Activated T-cell treated with anti-CD3 and anti-CD28 coated beads, Interleukin-2, amount 50 U/mL, for 72 hours (primary cell): ENCODE measurements around the gene FLCN. TPM values are rescaled to one million over a fixed set of nuclear protein-coding genes. Genes with fewer than 3 reads are reported as not detected.
A peak's percentile ranks its signal among the peaks of the same experiment; 100 is the strongest.
"Not testable (repeated sequence)": the region's sequence is repeated elsewhere in the genome, so short reads cannot be mapped to it uniquely, and the experiment has no call there.

Source experiments
- ATAC-seq, 2 donors: fragments of 150-1000 bp; cut with Tn5 transposase; replicated peaks in 1 of 2; 2 replicates each; pipeline ENCODE4 v1.10.0; 2021; ENCODE audit warnings: moderate library complexity in 2 of 2, mild to moderate bottlenecking in 1 of 2
- DNase-seq, 2 donors: peaks; one replicate each; pipeline ENCODE4 v3.0.0; 2021 to 2022; ENCODE audit warnings: mixed read lengths in 1 of 2
- H3K27ac Mint-ChIP-seq: one replicate; pipeline ENCODE4 v1.8.0; 2022; ENCODE audit warnings: mild to moderate bottlenecking, moderate library complexity, mixed read lengths
- H3K27me3 Mint-ChIP-seq: one replicate; pipeline ENCODE4 v1.8.0; 2022; ENCODE audit warnings: low read depth, mixed read lengths
- H3K36me3 Mint-ChIP-seq, 2 donors: one replicate each; pipeline ENCODE4 v1.8.0; 2022; ENCODE audit warnings: mixed read lengths in 2 of 2, mild to moderate bottlenecking in 1 of 2; ENCODE audit not compliant: insufficient read depth in 2 of 2
- H3K4me1 Mint-ChIP-seq: one replicate; pipeline ENCODE4 v1.8.0; 2022; ENCODE audit warnings: low read depth, mixed read lengths
- H3K4me3 Mint-ChIP-seq, 2 donors: one replicate each; pipeline ENCODE4 v1.8.0; 2022; ENCODE audit warnings: mild to moderate bottlenecking in 2 of 2, mixed read lengths in 2 of 2, moderate library complexity in 2 of 2
- H3K9me3 Mint-ChIP-seq, 2 donors: one replicate each; pipeline ENCODE4 v1.8.0; 2022; ENCODE audit warnings: mixed read lengths in 2 of 2
- total RNA-seq, 2 donors: library from RNA; stranded (reverse); gene quantifications; one replicate each; pipeline ENCODE4 v1.2.3, GENCODE V29; 2022

Gene FLCN
- total RNA-seq, 2 donors from 2014 or later, result 27.3 to 29.2 TPM

- H3K36me3 Mint-ChIP-seq, result peaks cover 9 to 44% of the 10 kb centered on the region in 2 donors
- not testable (repeated sequence) for ATAC-seq, DNase-seq, H3K4me3 Mint-ChIP-seq, H3K4me1 Mint-ChIP-seq, H3K27ac Mint-ChIP-seq, H3K9me3 Mint-ChIP-seq, H3K27me3 Mint-ChIP-seq
Observed at GRCh38 chr17:17255689-17256088, 18.7 kb upstream of the FLCN start.

- no peak for DNase-seq
- Mint-ChIP-seq H3K9me3 (no peaks in the 10 kb centered on the region), H3K4me1 (no peaks in the 10 kb centered on the region), H3K27ac (no peak overlapping the region), H3K36me3 (peaks cover 7 to 35% of the 10 kb centered on the region in 2 donors), H3K27me3 (no peaks in the 10 kb centered on the region), H3K4me3 (no peak overlapping the region)
- no peak for ATAC-seq
Observed at GRCh38 chr17:17254036-17254435, 17.1 kb upstream of the FLCN start.

GRCh38 chr17:17253406-17253805, 16.4 kb upstream of the FLCN start:
- Mint-ChIP-seq H3K4me3 (no peak overlapping the region), H3K27ac (no peak overlapping the region), H3K9me3 (no peaks in the 10 kb centered on the region), H3K27me3 (no peaks in the 10 kb centered on the region), H3K4me1 (no peaks in the 10 kb centered on the region), H3K36me3 (peaks cover 5 to 34% of the 10 kb centered on the region in 2 donors)
- ATAC-seq (no peak), DNase-seq (no peak)

- Mint-ChIP-seq H3K4me1 (no peaks in the 10 kb centered on the region), H3K36me3 (peaks cover 5 to 31% of the 10 kb centered on the region in 2 donors), H3K4me3 (no peak overlapping the region), H3K27me3 (no peaks in the 10 kb centered on the region), H3K9me3 (no peaks in the 10 kb centered on the region), H3K27ac (no peak overlapping the region)
- ATAC-seq (no peak), DNase-seq (no peak)
Observed at GRCh38 chr17:17252149-17252661, 15.2 kb upstream of the FLCN start.

GRCh38 chr17:17246879-17247278, 9.9 kb upstream of the FLCN start:
- H3K36me3 Mint-ChIP-seq, result peaks cover 0 to 23% of the 10 kb centered on the region in 2 donors
- H3K4me1 Mint-ChIP-seq, result no peaks in the 10 kb centered on the region
- no peaks in the 10 kb centered on the region for H3K9me3 Mint-ChIP-seq
- DNase-seq (no peak), ATAC-seq (no peak)
- no peak overlapping the region for H3K4me3 Mint-ChIP-seq
- H3K27me3 Mint-ChIP-seq, result no peaks in the 10 kb centered on the region
- H3K27ac Mint-ChIP-seq, result no peak overlapping the region

GRCh38 chr17:17243163-17243562, 6.2 kb upstream of the FLCN start:
- peaks cover 0 to 12% of the 10 kb centered on the region in 2 donors for H3K36me3 Mint-ChIP-seq
- H3K27ac Mint-ChIP-seq, result no peak overlapping the region
- H3K9me3 Mint-ChIP-seq, result no peaks in the 10 kb centered on the region
- peaks cover 28% of the 10 kb centered on the region for H3K4me1 Mint-ChIP-seq
- ATAC-seq (no peak), DNase-seq (no peak)
- no peaks in the 10 kb centered on the region for H3K27me3 Mint-ChIP-seq
- no peak overlapping the region for H3K4me3 Mint-ChIP-seq

GRCh38 chr17:17242246-17242645, 5.3 kb upstream of the FLCN start:
- H3K27me3 Mint-ChIP-seq, result no peaks in the 10 kb centered on the region
- no peak for ATAC-seq
- H3K9me3 Mint-ChIP-seq, result no peaks in the 10 kb centered on the region
- peaks cover 1 to 11% of the 10 kb centered on the region in 2 donors for H3K36me3 Mint-ChIP-seq
- H3K27ac Mint-ChIP-seq, result no peak overlapping the region
- H3K4me1 Mint-ChIP-seq, result peaks cover 35% of the 10 kb centered on the region
- DNase-seq, result no peak
- H3K4me3 Mint-ChIP-seq, result no peak overlapping the region

GRCh38 chr17:17241656-17242055, 4.7 kb upstream of the FLCN start:
- H3K27me3 Mint-ChIP-seq, result no peaks in the 10 kb centered on the region
- no peaks in the 10 kb centered on the region for H3K9me3 Mint-ChIP-seq
- H3K36me3 Mint-ChIP-seq, result peaks cover 1 to 6% of the 10 kb centered on the region in 2 donors
- ATAC-seq (no peak), DNase-seq (no peak)
- H3K4me1 Mint-ChIP-seq, result peaks cover 35% of the 10 kb centered on the region
- no peak overlapping the region for H3K27ac Mint-ChIP-seq
- H3K4me3 Mint-ChIP-seq, result no peak overlapping the region

GRCh38 chr17:17239832-17240231, 2.9 kb upstream of the FLCN start:
- Mint-ChIP-seq H3K4me1 (peaks cover 53% of the 10 kb centered on the region), H3K36me3 (peaks cover 0 to 5% of the 10 kb centered on the region in 2 donors), H3K27ac (peak overlapping the region; percentile 83), H3K4me3 (peak overlapping the region in 1 of 2 donors; percentile 23), H3K9me3 (no peaks in the 10 kb centered on the region), H3K27me3 (no peaks in the 10 kb centered on the region)
- no peak for ATAC-seq
- no peak for DNase-seq

GRCh38 chr17:17236295-17237025, 508 bp downstream of the FLCN start:
- peak; percentile 1 to 2 for ATAC-seq
- Mint-ChIP-seq H3K36me3 (peaks cover 0 to 5% of the 10 kb centered on the region in 2 donors), H3K4me3 (peak overlapping the region; percentile 96 to 99), H3K27ac (peak overlapping the region; percentile 99), H3K4me1 (peaks cover 56% of the 10 kb centered on the region), H3K27me3 (no peaks in the 10 kb centered on the region), H3K9me3 (no peaks in the 10 kb centered on the region)
- peak in 1 of 2 donors; percentile 7 for DNase-seq

GRCh38 chr17:17235212-17236174, 1.5 kb downstream of the FLCN start:
- DNase-seq (no peak), ATAC-seq (no peak)
- Mint-ChIP-seq H3K4me3 (peak overlapping the region; percentile 96 to 99), H3K27ac (peak overlapping the region; percentile 99), H3K27me3 (no peaks in the 10 kb centered on the region), H3K9me3 (no peaks in the 10 kb centered on the region), H3K4me1 (peaks cover 51% of the 10 kb centered on the region), H3K36me3 (peaks cover 0 to 5% of the 10 kb centered on the region in 2 donors)

GRCh38 chr17:17232303-17232621, 4.7 kb downstream of the FLCN start:
- H3K27ac Mint-ChIP-seq, result no peak overlapping the region
- H3K27me3 Mint-ChIP-seq, result no peaks in the 10 kb centered on the region
- H3K4me1 Mint-ChIP-seq, result peaks cover 21% of the 10 kb centered on the region
- H3K36me3 Mint-ChIP-seq, result peaks cover 4% of the 10 kb centered on the region in 2 donors
- DNase-seq, result no peak
- no peak overlapping the region for H3K4me3 Mint-ChIP-seq
- H3K9me3 Mint-ChIP-seq, result no peaks in the 10 kb centered on the region
- no peak for ATAC-seq

GRCh38 chr17:17231621-17232302, 5.2 kb downstream of the FLCN start:
- H3K36me3 Mint-ChIP-seq, result peaks cover 4% of the 10 kb centered on the region in 2 donors
- peaks cover 21% of the 10 kb centered on the region for H3K4me1 Mint-ChIP-seq
- no peak overlapping the region for H3K27ac Mint-ChIP-seq
- H3K27me3 Mint-ChIP-seq, result no peaks in the 10 kb centered on the region
- no peaks in the 10 kb centered on the region for H3K9me3 Mint-ChIP-seq
- no peak overlapping the region for H3K4me3 Mint-ChIP-seq
- ATAC-seq, result no peak
- no peak for DNase-seq
